HUES48 (cell line): ENCODE results near the gene IGF2R.
"Not testable (repeated sequence)": the region's sequence is repeated elsewhere in the genome, so short reads cannot be mapped to it uniquely, and the experiment has no call there.

Source experiments
- H3K27ac ChIP-seq: one replicate; pipeline ENCODE4 v1.7.0; 2013; ENCODE audit warnings: low read depth, low read length, inconsistent platforms
- H3K27me3 ChIP-seq: 2 replicates; pipeline ENCODE4 v1.6.1; 2013; ENCODE audit warnings: mild to moderate bottlenecking, low read length; ENCODE audit not compliant: control insufficient read depth, insufficient read depth
- H3K36me3 ChIP-seq: 2 replicates; pipeline ENCODE4 v1.6.1; 2013; ENCODE audit warnings: low read length; ENCODE audit not compliant: control insufficient read depth, insufficient read depth
- H3K4me1 ChIP-seq: 2 replicates; pipeline ENCODE4 v1.6.1; 2013; ENCODE audit warnings: mild to moderate bottlenecking, low read length; ENCODE audit not compliant: control insufficient read depth, insufficient read depth
- H3K4me3 ChIP-seq: 2 replicates; pipeline ENCODE4 v1.5.1; 2013; ENCODE audit warnings: mild to moderate bottlenecking, low read depth, low read length
- H3K9ac ChIP-seq: 2 replicates; pipeline ENCODE4 v1.6.1; 2013; ENCODE audit warnings: mild to moderate bottlenecking, low read depth, low read length, moderate library complexity
- H3K9me3 ChIP-seq: 2 replicates; pipeline ENCODE4 v1.6.1; 2013; ENCODE audit warnings: low read length; ENCODE audit not compliant: control insufficient read depth, insufficient read depth

IGF2R gene

GRCh38 chr6:160128879-160129516, 160.1 kb downstream of the IGF2R start:
- Histone ChIP-seq H3K4me1 (peaks cover 18% of the 10 kb centered on the region), H3K9ac (no peak overlapping the region), H3K27ac (no peak overlapping the region), H3K36me3 (no peaks in the 10 kb centered on the region), H3K27me3 (peaks cover 7% of the 10 kb centered on the region; the same call in 1 of the 2 replicates), H3K9me3 (no peaks in the 10 kb centered on the region), H3K4me3 (no peak overlapping the region)

GRCh38 chr6:160129881-160130615, 161.2 kb downstream of the IGF2R start:
- Histone ChIP-seq H3K4me3 (no peak overlapping the region), H3K9ac (no peak overlapping the region), H3K4me1 (peaks cover 18% of the 10 kb centered on the region), H3K9me3 (no peaks in the 10 kb centered on the region), H3K27ac (no peak overlapping the region), H3K36me3 (no peaks in the 10 kb centered on the region), H3K27me3 (peaks cover 7% of the 10 kb centered on the region; the same call in 1 of the 2 replicates)

- Histone ChIP-seq H3K27me3 (peaks cover 7% of the 10 kb centered on the region; the same call in 1 of the 2 replicates), H3K27ac (no peak overlapping the region)
Measured at GRCh38 chr6:160130729-160131484, 162.0 kb downstream of the IGF2R start.

GRCh38 chr6:160131636-160132296, 162.9 kb downstream of the IGF2R start:
- no peaks in the 10 kb centered on the region for H3K9me3 ChIP-seq
- H3K27me3 ChIP-seq, result peaks cover 7% of the 10 kb centered on the region; the same call in 1 of the 2 replicates
- H3K27ac ChIP-seq, result peak overlapping the region; percentile 71
- H3K36me3 ChIP-seq, result no peaks in the 10 kb centered on the region
- peaks cover 18% of the 10 kb centered on the region for H3K4me1 ChIP-seq
- no peak overlapping the region for H3K9ac ChIP-seq
- H3K4me3 ChIP-seq, result no peak overlapping the region

More at GRCh38 chr6:160130729-160131484, 162.0 kb downstream of the IGF2R start:
- no peak overlapping the region for H3K9ac ChIP-seq
- no peaks in the 10 kb centered on the region for H3K9me3 ChIP-seq
- H3K4me1 ChIP-seq, result peaks cover 18% of the 10 kb centered on the region
- no peak overlapping the region for H3K4me3 ChIP-seq
- no peaks in the 10 kb centered on the region for H3K36me3 ChIP-seq

GRCh38 chr6:160132297-160132637, 163.4 kb downstream of the IGF2R start:
- peaks cover 7% of the 10 kb centered on the region; the same call in 1 of the 2 replicates for H3K27me3 ChIP-seq
- peak overlapping the region; percentile 71 for H3K27ac ChIP-seq
- no peaks in the 10 kb centered on the region for H3K9me3 ChIP-seq
- no peak overlapping the region for H3K9ac ChIP-seq
- no peak overlapping the region for H3K4me3 ChIP-seq
- no peaks in the 10 kb centered on the region for H3K36me3 ChIP-seq
- H3K4me1 ChIP-seq, result peaks cover 18% of the 10 kb centered on the region

- no peaks in the 10 kb centered on the region for H3K9me3 ChIP-seq
- no peak overlapping the region for H3K4me3 ChIP-seq
- H3K4me1 ChIP-seq, result peaks cover 18% of the 10 kb centered on the region
- no peaks in the 10 kb centered on the region for H3K36me3 ChIP-seq
- H3K27ac ChIP-seq, result peak overlapping the region; percentile 71
- no peak overlapping the region for H3K9ac ChIP-seq
- peaks cover 7% of the 10 kb centered on the region; the same call in 1 of the 2 replicates for H3K27me3 ChIP-seq
Measured at GRCh38 chr6:160132776-160133338, 164.0 kb downstream of the IGF2R start.

- no peaks in the 10 kb centered on the region for H3K36me3 ChIP-seq
- H3K4me1 ChIP-seq, result peaks cover 22% of the 10 kb centered on the region
- H3K9me3 ChIP-seq, result no peaks in the 10 kb centered on the region
- peaks cover 7% of the 10 kb centered on the region; the same call in 1 of the 2 replicates for H3K27me3 ChIP-seq
- H3K9ac ChIP-seq, result no peak overlapping the region
- H3K27ac ChIP-seq, result peak overlapping the region; percentile 71
- H3K4me3 ChIP-seq, result no peak overlapping the region
Measured at GRCh38 chr6:160133441-160134336, 164.8 kb downstream of the IGF2R start.

GRCh38 chr6:160134337-160134751, 165.5 kb downstream of the IGF2R start:
- peaks cover 22% of the 10 kb centered on the region for H3K4me1 ChIP-seq
- H3K9ac ChIP-seq, result not testable (repeated sequence)

GRCh38 chr6:160134779-160135547, 166.1 kb downstream of the IGF2R start:
- H3K27ac ChIP-seq, result no peak overlapping the region
- peaks cover 7% of the 10 kb centered on the region; the same call in 1 of the 2 replicates for H3K27me3 ChIP-seq
- no peaks in the 10 kb centered on the region for H3K36me3 ChIP-seq
- no peaks in the 10 kb centered on the region for H3K9me3 ChIP-seq
- peaks cover 22% of the 10 kb centered on the region for H3K4me1 ChIP-seq
- no peak overlapping the region for H3K4me3 ChIP-seq
- H3K9ac ChIP-seq, result no peak overlapping the region

More at GRCh38 chr6:160134337-160134751, 165.5 kb downstream of the IGF2R start:
- not testable (repeated sequence) for H3K4me3 ChIP-seq, H3K9me3 ChIP-seq, H3K27ac ChIP-seq, H3K36me3 ChIP-seq, H3K27me3 ChIP-seq
